Measurements from ENCODE around the gene WDR33.

GRCh38 chr2:127735537-127736399 is 75.2 kb downstream of the WDR33 start:
- TF ChIP-seq POLR2A (IDR thresholded peaks at IDR 0.05; ENCODE audit: low read depth) (no peak), POLR2AphosphoS5 (IDR thresholded peaks at IDR 0.05) (no peak)
- TF ChIP-seq, protein P1, sequence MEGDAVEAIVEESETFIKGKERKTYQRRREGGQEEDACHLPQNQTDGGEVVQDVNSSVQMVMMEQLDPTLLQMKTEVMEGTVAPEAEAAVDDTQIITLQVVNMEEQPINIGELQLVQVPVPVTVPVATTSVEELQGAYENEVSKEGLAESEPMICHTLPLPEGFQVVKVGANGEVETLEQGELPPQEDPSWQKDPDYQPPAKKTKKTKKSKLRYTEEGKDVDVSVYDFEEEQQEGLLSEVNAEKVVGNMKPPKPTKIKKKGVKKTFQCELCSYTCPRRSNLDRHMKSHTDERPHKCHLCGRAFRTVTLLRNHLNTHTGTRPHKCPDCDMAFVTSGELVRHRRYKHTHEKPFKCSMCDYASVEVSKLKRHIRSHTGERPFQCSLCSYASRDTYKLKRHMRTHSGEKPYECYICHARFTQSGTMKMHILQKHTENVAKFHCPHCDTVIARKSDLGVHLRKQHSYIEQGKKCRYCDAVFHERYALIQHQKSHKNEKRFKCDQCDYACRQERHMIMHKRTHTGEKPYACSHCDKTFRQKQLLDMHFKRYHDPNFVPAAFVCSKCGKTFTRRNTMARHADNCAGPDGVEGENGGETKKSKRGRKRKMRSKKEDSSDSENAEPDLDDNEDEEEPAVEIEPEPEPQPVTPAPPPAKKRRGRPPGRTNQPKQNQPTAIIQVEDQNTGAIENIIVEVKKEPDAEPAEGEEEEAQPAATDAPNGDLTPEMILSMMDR (IDR thresholded peaks at IDR 0.05) = no peak
